ENCODE measurements around the gene SMIM32.

SMIM32 gene

DNA sequence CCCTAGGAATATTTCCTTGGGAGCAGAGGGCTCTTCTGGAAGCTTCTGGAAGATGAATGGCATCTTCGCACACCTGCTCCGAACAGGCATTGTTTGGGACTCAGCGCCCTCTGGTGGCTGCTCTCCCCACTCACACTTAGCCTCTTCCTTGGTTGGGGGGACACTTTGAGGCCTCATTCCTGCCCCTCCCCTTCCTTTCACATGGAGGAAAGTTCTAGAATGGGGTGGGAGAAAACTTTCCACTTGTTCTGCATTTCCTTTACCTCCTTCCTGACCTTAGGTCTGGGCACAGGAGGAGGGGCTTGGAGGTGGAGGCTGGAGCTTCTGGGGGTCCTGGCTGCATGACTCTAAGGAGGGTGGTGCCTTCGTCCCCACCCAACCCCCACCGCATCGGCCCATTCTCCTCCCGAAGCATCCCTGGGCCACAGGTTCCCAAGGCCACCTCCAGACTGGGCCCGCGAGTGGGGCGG, 19.3 kb upstream of the SMIM32 start:
- Histone ChIP-seq H3K27ac (no peak overlapping the region), H3K27me3 (replicated peaks) (no peaks in the 10 kb centered on the region), H3K36me3 (replicated peaks) (no peaks in the 10 kb centered on the region), H3K4me3 (ENCODE audit: low read depth, low read length) (no peak overlapping the region)
- no peak for DNase-seq
- in situ Hi-C loops (cut with HindIII; ENCODE audit: low pct_ligation_motif_present, low sequenced_read_pairs) = no loop called here
- TF ChIP-seq, protein P1, sequence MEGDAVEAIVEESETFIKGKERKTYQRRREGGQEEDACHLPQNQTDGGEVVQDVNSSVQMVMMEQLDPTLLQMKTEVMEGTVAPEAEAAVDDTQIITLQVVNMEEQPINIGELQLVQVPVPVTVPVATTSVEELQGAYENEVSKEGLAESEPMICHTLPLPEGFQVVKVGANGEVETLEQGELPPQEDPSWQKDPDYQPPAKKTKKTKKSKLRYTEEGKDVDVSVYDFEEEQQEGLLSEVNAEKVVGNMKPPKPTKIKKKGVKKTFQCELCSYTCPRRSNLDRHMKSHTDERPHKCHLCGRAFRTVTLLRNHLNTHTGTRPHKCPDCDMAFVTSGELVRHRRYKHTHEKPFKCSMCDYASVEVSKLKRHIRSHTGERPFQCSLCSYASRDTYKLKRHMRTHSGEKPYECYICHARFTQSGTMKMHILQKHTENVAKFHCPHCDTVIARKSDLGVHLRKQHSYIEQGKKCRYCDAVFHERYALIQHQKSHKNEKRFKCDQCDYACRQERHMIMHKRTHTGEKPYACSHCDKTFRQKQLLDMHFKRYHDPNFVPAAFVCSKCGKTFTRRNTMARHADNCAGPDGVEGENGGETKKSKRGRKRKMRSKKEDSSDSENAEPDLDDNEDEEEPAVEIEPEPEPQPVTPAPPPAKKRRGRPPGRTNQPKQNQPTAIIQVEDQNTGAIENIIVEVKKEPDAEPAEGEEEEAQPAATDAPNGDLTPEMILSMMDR (IDR thresholded peaks at IDR 0.05; ENCODE audit: low read depth, low read length, missing control alignments) = peak; percentile 95

- H3K36me3 ChIP-seq (replicated peaks) = no peaks in the 10 kb centered on the region
- TF ChIP-seq, protein P1 (IDR thresholded peaks at IDR 0.05; ENCODE audit: low read depth, low read length, missing control alignments) = no peak
- in situ Hi-C loops (cut with HindIII; ENCODE audit: low pct_ligation_motif_present, low sequenced_read_pairs) = no loop called here
- DNase-seq = no peak
- H3K4me3 ChIP-seq (ENCODE audit: low read depth, low read length) = no peak overlapping the region
- H3K27me3 ChIP-seq (replicated peaks) = no peaks in the 10 kb centered on the region
- H3K27ac ChIP-seq = no peak overlapping the region
Measured at GRCh38 chr5:136211282-136212040, 18.5 kb upstream of the SMIM32 start.

GRCh38 chr5:136210259-136210658, 17.3 kb upstream of the SMIM32 start:
- no peak overlapping the region for H3K27ac ChIP-seq
- no peaks in the 10 kb centered on the region for H3K27me3 ChIP-seq (replicated peaks)
- no peak for DNase-seq
- in situ Hi-C loops (cut with HindIII; ENCODE audit: low pct_ligation_motif_present, low sequenced_read_pairs) = no loop called here
- no peak overlapping the region for H3K4me3 ChIP-seq (ENCODE audit: low read depth, low read length)
- TF ChIP-seq, protein P1 (IDR thresholded peaks at IDR 0.05; ENCODE audit: low read depth, low read length, missing control alignments) = no peak
- no peaks in the 10 kb centered on the region for H3K36me3 ChIP-seq (replicated peaks)

DNA sequence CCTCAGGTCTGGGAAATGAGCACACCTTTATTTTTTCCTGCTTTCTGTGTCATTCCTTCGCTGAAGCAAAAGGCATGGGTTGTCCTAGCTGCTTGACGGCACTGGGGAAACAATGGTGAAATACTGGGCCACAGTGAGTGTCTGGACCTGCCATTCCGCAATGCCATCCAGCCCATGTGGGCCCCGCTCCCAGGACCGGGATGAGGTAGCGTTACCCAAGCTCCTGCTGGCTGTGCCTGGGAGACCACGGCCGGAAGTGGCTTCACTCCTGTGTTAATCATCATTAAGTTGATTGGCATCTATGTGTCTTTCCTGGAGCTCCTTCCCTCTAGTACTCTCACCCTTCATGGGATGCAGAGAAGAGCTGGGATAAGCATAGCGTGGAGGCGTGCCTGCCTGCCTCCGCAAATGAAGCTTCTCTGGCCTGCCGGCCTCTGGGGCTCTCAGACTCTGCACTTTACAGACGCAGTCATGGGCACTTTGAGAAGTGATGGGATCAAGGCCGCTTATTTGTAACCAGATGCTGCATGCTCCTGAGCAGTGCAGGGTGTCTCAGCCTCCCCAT, 16.5 kb upstream of the SMIM32 start:
- no peaks in the 10 kb centered on the region for H3K36me3 ChIP-seq (replicated peaks)
- TF ChIP-seq, protein P1 (IDR thresholded peaks at IDR 0.05; ENCODE audit: low read depth, low read length, missing control alignments) = no peak
- no peak for DNase-seq

GRCh38 chr5:136208916-136209315, 16.0 kb upstream of the SMIM32 start:
- TF ChIP-seq, protein P1 (IDR thresholded peaks at IDR 0.05; ENCODE audit: low read depth, low read length, missing control alignments) = no peak
- in situ Hi-C loops (cut with HindIII; ENCODE audit: low pct_ligation_motif_present, low sequenced_read_pairs) = no loop called here
- H3K27me3 ChIP-seq (replicated peaks) = no peaks in the 10 kb centered on the region
- DNase-seq = no peak
- no peaks in the 10 kb centered on the region for H3K36me3 ChIP-seq (replicated peaks)
- H3K27ac ChIP-seq = no peak overlapping the region
- H3K4me3 ChIP-seq (ENCODE audit: low read depth, low read length) = no peak overlapping the region

More for the DNA sequence above, 16.5 kb upstream of the SMIM32 start:
- in situ Hi-C loops (cut with HindIII; ENCODE audit: low pct_ligation_motif_present, low sequenced_read_pairs) = no loop called here
- H3K27ac ChIP-seq = no peak overlapping the region
- no peak overlapping the region for H3K4me3 ChIP-seq (ENCODE audit: low read depth, low read length)
- no peaks in the 10 kb centered on the region for H3K27me3 ChIP-seq (replicated peaks)
